ENCODE data around the gene TMIGD3.
"Not testable (repeated sequence)": the region's sequence is repeated elsewhere in the genome, so short reads cannot be mapped to it uniquely, and the experiment has no call there.

The TMIGD3 gene

DNA sequence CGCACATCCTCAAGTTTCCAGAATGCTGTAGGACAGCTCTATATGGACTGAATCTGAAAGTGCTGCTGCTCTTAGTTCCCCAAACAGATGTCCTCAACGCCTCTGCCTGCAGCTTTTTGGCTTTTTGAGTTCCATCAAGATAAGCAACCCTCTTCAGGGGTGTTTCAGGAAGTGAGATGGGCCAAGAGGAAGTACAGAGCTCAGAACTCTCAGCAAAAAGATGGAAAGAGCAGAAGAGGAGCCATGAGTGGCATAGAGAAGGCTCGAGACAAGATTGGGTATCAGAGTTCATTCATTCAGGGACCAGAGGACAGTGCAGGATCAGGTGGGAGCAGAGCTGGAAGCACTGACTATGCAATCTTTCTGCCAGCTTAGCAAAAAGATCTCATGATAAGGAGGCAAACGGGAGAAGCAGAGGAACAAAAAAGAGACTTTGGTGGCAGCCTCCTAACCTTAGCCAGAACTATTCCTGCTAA lies at the start of gene TMIGD3, which contains the start of gene ADORA3:
Gene TMIGD3 (minus strand): TSS at position 49 of the 476 bp plus-strand sequence. CDS start 279 bp downstream, outside the sequence.
Gene ADORA3 (minus strand): TSS at position 49 of the 476 bp plus-strand sequence. CDS start 279 bp downstream, outside the sequence.
- TF ChIP-seq, protein P1, sequence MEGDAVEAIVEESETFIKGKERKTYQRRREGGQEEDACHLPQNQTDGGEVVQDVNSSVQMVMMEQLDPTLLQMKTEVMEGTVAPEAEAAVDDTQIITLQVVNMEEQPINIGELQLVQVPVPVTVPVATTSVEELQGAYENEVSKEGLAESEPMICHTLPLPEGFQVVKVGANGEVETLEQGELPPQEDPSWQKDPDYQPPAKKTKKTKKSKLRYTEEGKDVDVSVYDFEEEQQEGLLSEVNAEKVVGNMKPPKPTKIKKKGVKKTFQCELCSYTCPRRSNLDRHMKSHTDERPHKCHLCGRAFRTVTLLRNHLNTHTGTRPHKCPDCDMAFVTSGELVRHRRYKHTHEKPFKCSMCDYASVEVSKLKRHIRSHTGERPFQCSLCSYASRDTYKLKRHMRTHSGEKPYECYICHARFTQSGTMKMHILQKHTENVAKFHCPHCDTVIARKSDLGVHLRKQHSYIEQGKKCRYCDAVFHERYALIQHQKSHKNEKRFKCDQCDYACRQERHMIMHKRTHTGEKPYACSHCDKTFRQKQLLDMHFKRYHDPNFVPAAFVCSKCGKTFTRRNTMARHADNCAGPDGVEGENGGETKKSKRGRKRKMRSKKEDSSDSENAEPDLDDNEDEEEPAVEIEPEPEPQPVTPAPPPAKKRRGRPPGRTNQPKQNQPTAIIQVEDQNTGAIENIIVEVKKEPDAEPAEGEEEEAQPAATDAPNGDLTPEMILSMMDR (IDR thresholded peaks at IDR 0.05; ENCODE audit: insufficient read depth, low read length, poor library complexity, severe bottlenecking): no peak
- H3K36me3 ChIP-seq (ENCODE audit: control insufficient read depth, insufficient read depth, low read length): no peaks in the 10 kb centered on the region
- DNase-seq (ENCODE audit: extremely low read depth, insufficient read length): no peak
- no peaks in the 10 kb centered on the region for H3K27me3 ChIP-seq (replicated peaks; ENCODE audit: control insufficient read depth, insufficient read depth, low read length)
- no peak within 1 kb of the TSS for H3K4me3 ChIP-seq (replicated peaks; ENCODE audit: low read depth, low read length)

DNA sequence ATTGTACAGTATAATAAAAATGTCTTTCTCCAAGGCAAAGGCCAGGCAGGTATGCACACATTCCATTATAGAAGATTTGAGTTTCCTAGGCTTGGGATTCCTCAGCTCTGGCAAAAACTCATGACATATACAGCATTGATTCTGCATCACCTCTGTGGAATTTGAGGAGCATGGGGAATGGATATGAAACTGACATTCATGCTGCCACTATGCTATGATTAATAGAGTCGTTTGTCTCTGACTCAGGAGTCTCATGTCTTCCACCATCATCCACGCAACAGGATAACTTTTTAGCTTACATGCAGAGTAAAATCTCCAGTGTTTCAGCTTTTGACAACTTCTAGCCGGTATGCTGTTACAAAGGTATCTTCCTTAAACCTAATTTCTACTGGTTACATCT lies 49.8 kb upstream of the TMIGD3 start:
- DNase-seq (ENCODE audit: extremely low read depth, insufficient read length): no peak
- Histone ChIP-seq H3K27me3 (replicated peaks; ENCODE audit: control insufficient read depth, insufficient read depth, low read length) (no peaks in the 10 kb centered on the region), H3K36me3 (ENCODE audit: control insufficient read depth, insufficient read depth, low read length) (no peaks in the 10 kb centered on the region), H3K4me3 (replicated peaks; ENCODE audit: low read depth, low read length) (no peak overlapping the region)
- TF ChIP-seq, protein P1 (IDR thresholded peaks at IDR 0.05; ENCODE audit: insufficient read depth, low read length, poor library complexity, severe bottlenecking): no peak

DNA sequence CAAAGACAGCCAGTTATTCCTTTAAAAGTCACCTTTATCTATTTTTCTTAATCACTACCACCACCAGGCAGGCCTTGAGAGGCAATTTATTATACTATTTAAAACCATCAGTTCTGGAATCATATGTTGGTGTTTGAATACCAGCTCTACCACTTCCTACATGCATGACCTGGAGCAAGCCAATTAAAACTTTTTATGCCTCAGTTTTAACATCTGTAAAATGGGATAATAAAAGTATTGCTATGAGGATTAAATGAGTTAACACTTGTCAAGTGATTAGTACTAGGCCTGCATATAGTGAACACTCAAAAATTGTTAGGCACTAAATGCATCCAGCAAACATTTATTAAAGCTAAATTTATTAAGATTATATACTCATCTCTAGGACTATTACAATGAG lies 49.2 kb upstream of the TMIGD3 start:
- H3K4me3 ChIP-seq (replicated peaks; ENCODE audit: low read depth, low read length): no peak overlapping the region
- no peaks in the 10 kb centered on the region for H3K36me3 ChIP-seq (ENCODE audit: control insufficient read depth, insufficient read depth, low read length)
- H3K27me3 ChIP-seq (replicated peaks; ENCODE audit: control insufficient read depth, insufficient read depth, low read length): no peaks in the 10 kb centered on the region
- no peak for DNase-seq (ENCODE audit: extremely low read depth, insufficient read length)
- TF ChIP-seq, protein P1 (IDR thresholded peaks at IDR 0.05; ENCODE audit: insufficient read depth, low read length, poor library complexity, severe bottlenecking): no peak

DNA sequence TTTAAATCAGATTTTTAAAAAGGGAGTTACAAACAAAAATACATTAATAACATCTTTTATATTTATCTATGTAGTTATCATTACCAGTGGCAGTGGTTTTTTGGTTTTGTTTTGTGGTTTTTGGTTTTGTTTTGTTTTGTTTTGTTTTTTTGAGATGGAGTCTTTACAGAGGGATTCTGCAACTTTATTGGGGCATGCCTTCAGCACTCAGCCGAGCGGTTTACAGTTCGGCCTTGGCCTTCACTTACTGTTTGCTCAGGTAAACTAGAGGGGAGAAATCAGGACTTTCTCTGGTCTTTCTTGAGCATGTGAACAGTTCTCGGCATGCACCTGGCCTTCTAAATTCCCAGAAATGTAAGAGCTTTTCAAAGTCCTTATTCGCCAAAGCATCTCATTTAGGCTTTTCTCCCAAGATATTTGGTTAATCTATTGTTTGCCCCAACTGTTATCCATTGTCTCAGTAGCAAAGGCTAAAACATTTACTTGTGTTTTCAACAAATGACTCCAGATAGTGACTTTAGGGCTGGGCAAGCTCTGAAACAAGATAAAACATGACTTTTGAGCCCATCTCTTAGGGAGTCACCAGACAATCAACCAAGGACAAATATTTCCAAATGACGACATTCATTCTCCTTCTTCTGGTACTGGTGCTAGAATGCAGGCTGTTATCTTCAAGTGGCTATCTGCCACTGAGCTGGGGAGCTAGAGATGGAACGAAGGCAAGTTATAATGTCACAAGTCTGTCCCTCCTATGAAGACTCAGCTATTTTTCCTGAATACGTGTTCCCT lies 48.4 kb upstream of the TMIGD3 start:
- H3K36me3 ChIP-seq (ENCODE audit: control insufficient read depth, insufficient read depth, low read length): no peaks in the 10 kb centered on the region
- no peak overlapping the region for H3K4me3 ChIP-seq (replicated peaks; ENCODE audit: low read depth, low read length)
- TF ChIP-seq, protein P1 (IDR thresholded peaks at IDR 0.05; ENCODE audit: insufficient read depth, low read length, poor library complexity, severe bottlenecking): no peak
- no peak for DNase-seq (ENCODE audit: extremely low read depth, insufficient read length)
- H3K27me3 ChIP-seq (replicated peaks; ENCODE audit: control insufficient read depth, insufficient read depth, low read length): no peaks in the 10 kb centered on the region

DNA sequence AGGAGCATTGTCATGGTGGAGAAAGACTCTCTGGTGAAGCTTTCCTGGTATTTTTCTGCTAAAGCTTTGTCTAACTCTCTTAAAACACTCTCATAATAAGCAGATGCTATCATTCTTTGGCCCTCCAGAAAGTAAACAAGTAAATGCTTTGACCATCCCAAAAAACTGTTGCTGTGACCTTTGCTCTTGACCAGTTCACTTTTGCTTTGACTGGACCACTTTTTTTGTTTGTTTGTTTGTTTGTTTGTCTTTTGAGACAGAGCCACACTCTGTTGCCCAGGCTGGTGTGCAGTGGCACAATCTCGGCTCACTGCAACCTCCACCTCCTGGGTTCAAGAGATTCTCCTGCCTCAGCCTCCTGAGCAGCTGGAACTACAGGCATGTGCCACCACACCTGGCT lies 44.4 kb upstream of the TMIGD3 start:
- H3K27me3 ChIP-seq (replicated peaks; ENCODE audit: control insufficient read depth, insufficient read depth, low read length); H3K4me3 ChIP-seq (replicated peaks; ENCODE audit: low read depth, low read length); DNase-seq (ENCODE audit: extremely low read depth, insufficient read length); H3K36me3 ChIP-seq (ENCODE audit: control insufficient read depth, insufficient read depth, low read length): not testable (repeated sequence)

DNA sequence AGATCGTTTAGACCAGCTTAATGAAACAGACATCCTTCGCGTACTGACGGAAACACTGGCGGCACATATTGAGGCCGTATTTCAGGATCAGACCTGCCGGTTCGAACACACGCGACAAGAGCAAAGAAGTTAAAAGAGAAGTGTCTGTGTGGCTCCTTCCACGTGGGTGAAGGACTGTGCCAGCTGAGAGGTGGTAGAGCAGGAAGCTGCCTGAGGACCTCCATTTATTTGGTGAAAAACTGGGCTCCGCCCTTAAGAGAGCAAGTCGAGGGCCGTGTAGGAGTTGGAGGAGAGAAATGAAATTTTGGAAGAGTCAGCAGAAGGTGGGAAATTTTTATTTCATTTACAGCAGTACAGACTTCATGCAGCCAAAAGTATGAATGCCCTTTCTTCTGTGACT lies 38.8 kb upstream of the TMIGD3 start:
- H3K36me3 ChIP-seq (ENCODE audit: control insufficient read depth, insufficient read depth, low read length): no peaks in the 10 kb centered on the region
- no peaks in the 10 kb centered on the region for H3K27me3 ChIP-seq (replicated peaks; ENCODE audit: control insufficient read depth, insufficient read depth, low read length)
- TF ChIP-seq, protein P1 (IDR thresholded peaks at IDR 0.05; ENCODE audit: insufficient read depth, low read length, poor library complexity, severe bottlenecking): no peak
- no peak for DNase-seq (ENCODE audit: extremely low read depth, insufficient read length)
- H3K4me3 ChIP-seq (replicated peaks; ENCODE audit: low read depth, low read length): no peak overlapping the region

Measured in GM06990 (cell line).